Muscle layer of colon (tissue), 2 donors: ENCODE measurements around the gene NENF.

Experiments
- H3K27ac ChIP-seq: one replicate; pipeline ENCODE4 v1.7.0; 2013; ENCODE audit warnings: low read depth, mild to moderate bottlenecking, low read length, moderate library complexity
- H3K27me3 ChIP-seq, 2 donors: one replicate each; pipeline ENCODE4 v1.7.0; 2013; ENCODE audit warnings: low read length in 2 of 2, mild to moderate bottlenecking in 2 of 2; ENCODE audit not compliant: insufficient read depth in 2 of 2, control insufficient read depth in 1 of 2
- H3K36me3 ChIP-seq: one replicate; pipeline ENCODE4 v1.7.0; 2013; ENCODE audit warnings: mild to moderate bottlenecking, low read length; ENCODE audit not compliant: insufficient read depth
- H3K4me1 ChIP-seq: one replicate; pipeline ENCODE4 v1.7.0; 2013; ENCODE audit warnings: mild to moderate bottlenecking, low read length; ENCODE audit not compliant: insufficient read depth
- H3K4me3 ChIP-seq, 2 donors: one replicate each; pipeline ENCODE4 v1.7.0; 2013; ENCODE audit warnings: low read length in 2 of 2, low read depth in 1 of 2, mild to moderate bottlenecking in 1 of 2, moderate library complexity in 1 of 2
- H3K9ac ChIP-seq: one replicate; pipeline ENCODE4 v1.7.0; 2013; ENCODE audit warnings: low read length
- H3K9me3 ChIP-seq: one replicate; pipeline ENCODE4 v1.7.0; 2013; ENCODE audit warnings: mild to moderate bottlenecking, low read length
- donor health status: abdominal sarcoma.
- donor health status: Adenocarcinoma of cecum.

NENF gene

GRCh38 chr1:212485913-212486618 is 53.3 kb downstream of the NENF start:
- Histone ChIP-seq H3K27ac (no peak overlapping the region), H3K9ac (no peak overlapping the region)

GRCh38 chr1:212486619-212486975 is 53.9 kb downstream of the NENF start:
- Histone ChIP-seq H3K36me3 (no peaks in the 10 kb centered on the region), H3K9ac (no peak overlapping the region), H3K4me3 (no peak overlapping the region), H3K4me1 (peaks cover 14% of the 10 kb centered on the region), H3K9me3 (no peaks in the 10 kb centered on the region), H3K27me3 (no peaks in the 10 kb centered on the region), H3K27ac (no peak overlapping the region)

More at GRCh38 chr1:212485913-212486618, 53.3 kb downstream of the NENF start:
- Histone ChIP-seq H3K4me3 (no peak overlapping the region), H3K9me3 (no peaks in the 10 kb centered on the region), H3K27me3 (no peaks in the 10 kb centered on the region), H3K4me1 (peaks cover 14% of the 10 kb centered on the region), H3K36me3 (no peaks in the 10 kb centered on the region)

- no peaks in the 10 kb centered on the region for H3K27me3 ChIP-seq
- peaks cover 14% of the 10 kb centered on the region for H3K4me1 ChIP-seq
- H3K9ac ChIP-seq: no peak overlapping the region
- H3K9me3 ChIP-seq: no peaks in the 10 kb centered on the region
- no peak overlapping the region for H3K4me3 ChIP-seq
- no peaks in the 10 kb centered on the region for H3K36me3 ChIP-seq
- no peak overlapping the region for H3K27ac ChIP-seq
These were observed 54.6 kb downstream of the NENF start for GRCh38 chr1:212487286-212487685.

GRCh38 chr1:212487774-212488435 is 55.2 kb downstream of the NENF start:
- no peak overlapping the region for H3K27ac ChIP-seq

GRCh38 chr1:212488436-212489283 is 55.9 kb downstream of the NENF start:
- Histone ChIP-seq H3K27me3 (no peaks in the 10 kb centered on the region), H3K4me3 (no peak overlapping the region), H3K36me3 (no peaks in the 10 kb centered on the region), H3K9me3 (no peaks in the 10 kb centered on the region), H3K4me1 (peaks cover 14% of the 10 kb centered on the region), H3K9ac (no peak overlapping the region), H3K27ac (no peak overlapping the region)

More at GRCh38 chr1:212487774-212488435, 55.2 kb downstream of the NENF start:
- Histone ChIP-seq H3K36me3 (no peaks in the 10 kb centered on the region), H3K9ac (no peak overlapping the region), H3K9me3 (no peaks in the 10 kb centered on the region), H3K4me1 (peaks cover 14% of the 10 kb centered on the region), H3K4me3 (no peak overlapping the region), H3K27me3 (no peaks in the 10 kb centered on the region)

GRCh38 chr1:212489284-212489859 is 56.7 kb downstream of the NENF start:
- Histone ChIP-seq H3K9me3 (no peaks in the 10 kb centered on the region), H3K9ac (no peak overlapping the region), H3K27me3 (no peaks in the 10 kb centered on the region), H3K36me3 (no peaks in the 10 kb centered on the region), H3K27ac (no peak overlapping the region), H3K4me1 (peaks cover 14% of the 10 kb centered on the region), H3K4me3 (no peak overlapping the region)

GRCh38 chr1:212490276-212490675 is 57.6 kb downstream of the NENF start:
- Histone ChIP-seq H3K36me3 (no peaks in the 10 kb centered on the region), H3K9me3 (no peaks in the 10 kb centered on the region), H3K4me1 (peaks cover 14% of the 10 kb centered on the region), H3K27me3 (no peaks in the 10 kb centered on the region), H3K4me3 (no peak overlapping the region), H3K9ac (no peak overlapping the region), H3K27ac (no peak overlapping the region)

GRCh38 chr1:212491454-212491853 is 58.7 kb downstream of the NENF start:
- Histone ChIP-seq H3K36me3 (no peaks in the 10 kb centered on the region), H3K27me3 (no peaks in the 10 kb centered on the region), H3K9ac (no peak overlapping the region), H3K4me1 (peaks cover 14% of the 10 kb centered on the region), H3K9me3 (no peaks in the 10 kb centered on the region), H3K27ac (no peak overlapping the region), H3K4me3 (no peak overlapping the region)
